Measurements from ENCODE around the gene LMOD3. TPM values are rescaled to one million over a fixed set of nuclear protein-coding genes. Genes with fewer than 3 reads are reported as not detected.

Gene LMOD3
- total RNA-seq, 4 donors from 2014 or later = not detected

DNA sequence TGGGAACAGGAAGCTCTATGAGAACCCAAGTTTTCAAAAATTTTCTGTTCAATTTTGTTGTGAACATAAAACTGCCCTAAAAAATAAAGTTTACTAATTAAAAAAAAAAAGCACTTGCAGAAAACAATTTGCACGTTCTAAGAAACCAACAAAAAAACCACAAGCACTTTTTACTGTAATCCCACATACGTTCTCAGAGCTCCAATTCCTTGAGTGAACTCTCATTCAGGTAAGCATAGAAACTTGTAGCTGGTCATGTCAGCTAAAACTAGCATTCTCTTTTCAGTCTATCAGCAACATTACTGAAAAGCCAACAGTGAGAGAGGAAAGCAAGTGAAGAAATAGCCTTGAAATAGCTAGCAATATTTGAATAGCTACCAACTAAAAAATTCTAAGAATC, 58.8 kb downstream of the LMOD3 start:
- DNase-seq (ENCODE audit: low spot score) = no peak
- no peak for ATAC-seq (ENCODE audit: low FRiP score)
- TF ChIP-seq, protein P1, sequence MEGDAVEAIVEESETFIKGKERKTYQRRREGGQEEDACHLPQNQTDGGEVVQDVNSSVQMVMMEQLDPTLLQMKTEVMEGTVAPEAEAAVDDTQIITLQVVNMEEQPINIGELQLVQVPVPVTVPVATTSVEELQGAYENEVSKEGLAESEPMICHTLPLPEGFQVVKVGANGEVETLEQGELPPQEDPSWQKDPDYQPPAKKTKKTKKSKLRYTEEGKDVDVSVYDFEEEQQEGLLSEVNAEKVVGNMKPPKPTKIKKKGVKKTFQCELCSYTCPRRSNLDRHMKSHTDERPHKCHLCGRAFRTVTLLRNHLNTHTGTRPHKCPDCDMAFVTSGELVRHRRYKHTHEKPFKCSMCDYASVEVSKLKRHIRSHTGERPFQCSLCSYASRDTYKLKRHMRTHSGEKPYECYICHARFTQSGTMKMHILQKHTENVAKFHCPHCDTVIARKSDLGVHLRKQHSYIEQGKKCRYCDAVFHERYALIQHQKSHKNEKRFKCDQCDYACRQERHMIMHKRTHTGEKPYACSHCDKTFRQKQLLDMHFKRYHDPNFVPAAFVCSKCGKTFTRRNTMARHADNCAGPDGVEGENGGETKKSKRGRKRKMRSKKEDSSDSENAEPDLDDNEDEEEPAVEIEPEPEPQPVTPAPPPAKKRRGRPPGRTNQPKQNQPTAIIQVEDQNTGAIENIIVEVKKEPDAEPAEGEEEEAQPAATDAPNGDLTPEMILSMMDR (IDR thresholded peaks at IDR 0.05) = no peak

DNA sequence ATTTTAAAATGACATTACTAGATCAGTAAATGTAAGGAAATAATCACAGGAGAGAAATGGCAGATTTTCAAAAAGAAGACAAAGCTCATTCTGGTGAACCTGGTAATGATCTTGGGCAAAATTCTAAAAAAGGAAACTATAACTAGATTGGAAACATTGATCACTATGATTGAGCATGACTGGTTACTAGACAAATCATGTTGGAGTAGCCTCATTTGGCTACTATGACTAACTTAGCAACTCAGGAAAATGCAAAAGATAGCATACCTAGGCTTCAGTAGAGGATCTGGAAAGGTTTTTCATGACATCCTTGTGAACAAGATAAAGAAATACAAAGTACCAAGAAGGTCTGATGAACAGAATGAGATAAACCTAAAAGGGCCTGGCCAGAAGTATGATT, 62.7 kb downstream of the LMOD3 start:
- ATAC-seq (ENCODE audit: low FRiP score) = no peak
- DNase-seq (ENCODE audit: low spot score) = no peak
- TF ChIP-seq, protein P1 (IDR thresholded peaks at IDR 0.05) = no peak

DNA sequence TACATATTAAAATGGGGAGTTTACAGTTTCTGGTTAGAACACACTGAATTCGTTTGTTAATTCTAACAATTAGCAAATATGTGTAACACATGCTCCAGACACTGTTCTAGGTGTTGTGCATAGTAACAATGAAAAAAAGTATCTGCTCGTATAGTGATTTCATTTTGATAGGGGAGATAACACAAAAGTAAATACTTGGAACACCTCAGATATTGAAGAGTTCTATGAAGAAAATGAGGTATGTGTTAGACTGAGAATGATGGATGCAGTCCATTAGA, 63.5 kb downstream of the LMOD3 start:
- TF ChIP-seq, protein P1 (IDR thresholded peaks at IDR 0.05) = no peak
- DNase-seq (ENCODE audit: low spot score) (no peak), ATAC-seq (ENCODE audit: low FRiP score) (no peak)

DNA sequence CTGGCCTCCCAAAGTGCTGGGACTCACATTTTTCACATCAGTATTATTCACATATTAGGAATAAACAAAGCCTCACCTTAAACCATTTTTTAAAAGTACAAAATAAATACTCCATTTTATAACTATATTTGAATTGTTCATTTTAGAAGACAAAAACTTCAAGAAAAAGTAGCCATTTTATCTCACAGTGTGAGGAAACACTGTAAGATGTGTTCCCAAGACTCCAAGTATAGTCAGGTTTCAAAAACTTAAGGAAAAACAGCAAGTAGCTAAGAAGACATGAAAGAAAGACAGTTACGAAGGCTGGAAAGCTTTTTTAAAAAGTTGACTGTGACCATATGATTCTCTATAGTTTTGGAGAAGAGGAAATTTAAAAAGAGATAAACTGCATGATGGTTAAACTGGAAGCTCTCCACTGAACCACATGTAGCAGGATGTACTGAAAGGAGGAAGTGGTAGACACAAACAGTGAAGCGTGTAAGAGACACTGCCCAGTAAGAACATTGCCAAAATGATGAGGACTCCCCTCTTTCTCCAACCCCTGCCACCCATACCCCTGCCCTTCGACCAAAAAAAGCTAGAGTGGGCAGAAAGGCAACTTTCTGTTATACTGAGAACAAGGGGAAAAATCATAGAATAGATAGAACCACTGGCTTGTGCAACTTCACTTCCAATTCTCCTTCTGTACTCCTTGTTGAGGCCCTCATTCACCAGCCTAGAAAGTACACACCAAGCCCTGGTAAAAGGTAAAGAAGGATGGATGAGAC, 64.0 kb downstream of the LMOD3 start:
- DNase-seq (ENCODE audit: low spot score) = no peak
- TF ChIP-seq, protein P1 (IDR thresholded peaks at IDR 0.05) = no peak
- ATAC-seq (ENCODE audit: low FRiP score) = no peak

Other genes with a start within 250 kb of the LMOD3 start
- gene TAFA4, start 190.0 kb downstream of the LMOD3 start, total RNA-seq = not detected
- 10 to 100 TPM; 26.1 to 47.9 (median 37.6) TPM for gene EOGT, start 108.9 kb downstream of the LMOD3 start, total RNA-seq
- gene TMF1, start 70.3 kb downstream of the LMOD3 start, total RNA-seq = 10 to 100 TPM; 27.6 to 41.8 (median 30.2) TPM
- 10 to 100 TPM; 39.1 to 78.8 (median 42.6) TPM for gene UBA3, start 42.2 kb downstream of the LMOD3 start, total RNA-seq
- gene ARL6IP5, start 37.7 kb downstream of the LMOD3 start, total RNA-seq = 100 to 1,000 TPM; 113 to 215 (median 199) TPM

All from omental fat pad (tissue), 4 donors.